ENCODE data around the gene CACNA1B. TPM values are rescaled to one million over a fixed set of nuclear protein-coding genes. Genes with fewer than 3 reads are reported as not detected.

Gene CACNA1B
- total and polyA plus RNA-seq, 7 donors: under 0.01 to 1.4 (median 0.55) TPM; not detected in 1

- H3K27ac ChIP-seq: no peak overlapping the region
- no peaks in the 10 kb centered on the region for H3K9me3 ChIP-seq
- no peaks in the 10 kb centered on the region for H3K36me3 ChIP-seq
- no peak overlapping the region for H3K4me3 ChIP-seq
- intact Hi-C loops (cut with DNase I): no loop called here
- peaks cover 0 to 7% (median 0%) of the 10 kb centered on the region in 3 donors for H3K27me3 ChIP-seq
- 76 to 83% methylated on average over 12 of the region's 12 CpGs for WGBS, 2 donors
- no peak for DNase-seq
- no peaks in the 10 kb centered on the region for H3K4me1 ChIP-seq
- TF ChIP-seq POLR2A (IDR thresholded peaks at IDR 0.05) (no peak), POLR2AphosphoS5 (IDR thresholded peaks at IDR 0.05) (no peak), EP300 (IDR thresholded peaks at IDR 0.05) (no peak), CTCF (IDR thresholded peaks at IDR 0.05) (no peak)
Measured at GRCh38 chr9:137951597-137952490, 74.3 kb downstream of the CACNA1B start.

- TF ChIP-seq POLR2A (IDR thresholded peaks at IDR 0.05) (no peak), EP300 (IDR thresholded peaks at IDR 0.05) (no peak), CTCF (IDR thresholded peaks at IDR 0.05) (no peak)
Measured at GRCh38 chr9:137952976-137953666, 75.5 kb downstream of the CACNA1B start.

GRCh38 chr9:137953683-137954438 is 76.3 kb downstream of the CACNA1B start:
- no peak for DNase-seq
- intact Hi-C loops (cut with DNase I): no loop called here
- 74 to 82% methylated on average over 10 of the region's 10 CpGs for WGBS, 2 donors

More at GRCh38 chr9:137952976-137953666, 75.5 kb downstream of the CACNA1B start:
- no peaks in the 10 kb centered on the region for H3K4me1 ChIP-seq
- intact Hi-C loops (cut with DNase I): no loop called here
- WGBS, 2 donors: 84 to 86% methylated on average over 12 of the region's 12 CpGs
- no peaks in the 10 kb centered on the region for H3K36me3 ChIP-seq
- H3K9me3 ChIP-seq: no peaks in the 10 kb centered on the region
- H3K4me3 ChIP-seq: no peak overlapping the region
- DNase-seq: no peak
- H3K27me3 ChIP-seq: peaks cover 0 to 7% (median 0%) of the 10 kb centered on the region in 3 donors
- H3K27ac ChIP-seq: no peak overlapping the region

GRCh38 chr9:137955224-137955570 is 77.6 kb downstream of the CACNA1B start:
- no peak for DNase-seq
- WGBS, 2 donors: 51 to 61% methylated on average over 5 of the region's 5 CpGs
- H3K9me3 ChIP-seq: no peaks in the 10 kb centered on the region
- TF ChIP-seq POLR2AphosphoS5 (IDR thresholded peaks at IDR 0.05) (no peak), POLR2A (IDR thresholded peaks at IDR 0.05) (no peak), CTCF (IDR thresholded peaks at IDR 0.05) (no peak), EP300 (IDR thresholded peaks at IDR 0.05) (no peak)
- no peaks in the 10 kb centered on the region for H3K36me3 ChIP-seq
- H3K27me3 ChIP-seq: peaks cover 0 to 7% (median 0%) of the 10 kb centered on the region in 3 donors
- H3K4me3 ChIP-seq: no peak overlapping the region
- intact Hi-C loops (cut with DNase I): no loop called here
- H3K27ac ChIP-seq: no peak overlapping the region
- H3K4me1 ChIP-seq: no peaks in the 10 kb centered on the region

More at GRCh38 chr9:137953683-137954438, 76.3 kb downstream of the CACNA1B start:
- Histone ChIP-seq H3K27ac (no peak overlapping the region), H3K4me1 (no peaks in the 10 kb centered on the region), H3K36me3 (no peaks in the 10 kb centered on the region), H3K27me3 (peaks cover 0 to 7% (median 0%) of the 10 kb centered on the region in 3 donors), H3K9me3 (no peaks in the 10 kb centered on the region), H3K4me3 (no peak overlapping the region)
- TF ChIP-seq POLR2A (IDR thresholded peaks at IDR 0.05) (no peak), POLR2AphosphoS5 (IDR thresholded peaks at IDR 0.05) (no peak), EP300 (IDR thresholded peaks at IDR 0.05) (no peak), CTCF (IDR thresholded peaks at IDR 0.05) (no peak)

Data from sigmoid colon (tissue), 7 donors.